ENCODE results near the gene TMEM259. TPM values are rescaled to one million over a fixed set of nuclear protein-coding genes. Genes with fewer than 3 reads are reported as not detected.

TMEM259 gene
- total RNA-seq, 1 experiment from 2014 or later = 202 TPM

DNA sequence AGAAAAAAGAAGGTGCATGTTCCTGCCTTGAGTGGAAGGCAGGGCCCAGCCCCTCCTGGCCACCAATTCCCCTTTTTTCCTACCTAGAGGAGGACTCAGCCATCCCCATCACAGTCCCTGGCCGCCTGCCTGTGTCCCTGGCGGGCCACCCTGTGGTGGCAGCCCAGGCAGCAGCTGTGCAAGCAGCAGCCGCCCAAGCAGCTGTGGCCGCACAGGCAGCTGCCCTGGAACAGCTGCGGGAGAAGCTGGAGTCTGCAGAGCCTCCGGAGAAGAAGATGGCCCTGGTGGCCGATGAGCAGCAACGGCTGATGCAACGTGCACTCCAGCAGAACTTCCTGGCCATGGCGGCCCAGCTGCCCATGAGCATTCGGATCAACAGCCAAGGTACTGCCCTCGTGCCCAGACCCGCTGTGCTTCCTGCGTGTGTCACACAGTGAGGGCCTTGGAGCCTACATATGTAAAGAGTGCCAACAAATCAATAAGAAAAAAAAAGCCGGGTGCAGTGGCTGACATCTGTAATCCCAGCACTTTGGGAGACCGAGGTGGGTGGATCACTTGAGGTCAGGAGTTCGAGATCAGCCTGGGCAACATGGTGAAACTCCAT, 54.3 kb downstream of the TMEM259 start (continued):
- no peak for TF ChIP-seq FOSL1 (IDR thresholded peaks at IDR 0.05; ENCODE audit: low read depth)
- TF ChIP-seq, protein P1, sequence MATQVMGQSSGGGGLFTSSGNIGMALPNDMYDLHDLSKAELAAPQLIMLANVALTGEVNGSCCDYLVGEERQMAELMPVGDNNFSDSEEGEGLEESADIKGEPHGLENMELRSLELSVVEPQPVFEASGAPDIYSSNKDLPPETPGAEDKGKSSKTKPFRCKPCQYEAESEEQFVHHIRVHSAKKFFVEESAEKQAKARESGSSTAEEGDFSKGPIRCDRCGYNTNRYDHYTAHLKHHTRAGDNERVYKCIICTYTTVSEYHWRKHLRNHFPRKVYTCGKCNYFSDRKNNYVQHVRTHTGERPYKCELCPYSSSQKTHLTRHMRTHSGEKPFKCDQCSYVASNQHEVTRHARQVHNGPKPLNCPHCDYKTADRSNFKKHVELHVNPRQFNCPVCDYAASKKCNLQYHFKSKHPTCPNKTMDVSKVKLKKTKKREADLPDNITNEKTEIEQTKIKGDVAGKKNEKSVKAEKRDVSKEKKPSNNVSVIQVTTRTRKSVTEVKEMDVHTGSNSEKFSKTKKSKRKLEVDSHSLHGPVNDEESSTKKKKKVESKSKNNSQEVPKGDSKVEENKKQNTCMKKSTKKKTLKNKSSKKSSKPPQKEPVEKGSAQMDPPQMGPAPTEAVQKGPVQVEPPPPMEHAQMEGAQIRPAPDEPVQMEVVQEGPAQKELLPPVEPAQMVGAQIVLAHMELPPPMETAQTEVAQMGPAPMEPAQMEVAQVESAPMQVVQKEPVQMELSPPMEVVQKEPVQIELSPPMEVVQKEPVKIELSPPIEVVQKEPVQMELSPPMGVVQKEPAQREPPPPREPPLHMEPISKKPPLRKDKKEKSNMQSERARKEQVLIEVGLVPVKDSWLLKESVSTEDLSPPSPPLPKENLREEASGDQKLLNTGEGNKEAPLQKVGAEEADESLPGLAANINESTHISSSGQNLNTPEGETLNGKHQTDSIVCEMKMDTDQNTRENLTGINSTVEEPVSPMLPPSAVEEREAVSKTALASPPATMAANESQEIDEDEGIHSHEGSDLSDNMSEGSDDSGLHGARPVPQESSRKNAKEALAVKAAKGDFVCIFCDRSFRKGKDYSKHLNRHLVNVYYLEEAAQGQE (IDR thresholded peaks at IDR 0.05; ENCODE audit: low read depth) = no peak

DNA sequence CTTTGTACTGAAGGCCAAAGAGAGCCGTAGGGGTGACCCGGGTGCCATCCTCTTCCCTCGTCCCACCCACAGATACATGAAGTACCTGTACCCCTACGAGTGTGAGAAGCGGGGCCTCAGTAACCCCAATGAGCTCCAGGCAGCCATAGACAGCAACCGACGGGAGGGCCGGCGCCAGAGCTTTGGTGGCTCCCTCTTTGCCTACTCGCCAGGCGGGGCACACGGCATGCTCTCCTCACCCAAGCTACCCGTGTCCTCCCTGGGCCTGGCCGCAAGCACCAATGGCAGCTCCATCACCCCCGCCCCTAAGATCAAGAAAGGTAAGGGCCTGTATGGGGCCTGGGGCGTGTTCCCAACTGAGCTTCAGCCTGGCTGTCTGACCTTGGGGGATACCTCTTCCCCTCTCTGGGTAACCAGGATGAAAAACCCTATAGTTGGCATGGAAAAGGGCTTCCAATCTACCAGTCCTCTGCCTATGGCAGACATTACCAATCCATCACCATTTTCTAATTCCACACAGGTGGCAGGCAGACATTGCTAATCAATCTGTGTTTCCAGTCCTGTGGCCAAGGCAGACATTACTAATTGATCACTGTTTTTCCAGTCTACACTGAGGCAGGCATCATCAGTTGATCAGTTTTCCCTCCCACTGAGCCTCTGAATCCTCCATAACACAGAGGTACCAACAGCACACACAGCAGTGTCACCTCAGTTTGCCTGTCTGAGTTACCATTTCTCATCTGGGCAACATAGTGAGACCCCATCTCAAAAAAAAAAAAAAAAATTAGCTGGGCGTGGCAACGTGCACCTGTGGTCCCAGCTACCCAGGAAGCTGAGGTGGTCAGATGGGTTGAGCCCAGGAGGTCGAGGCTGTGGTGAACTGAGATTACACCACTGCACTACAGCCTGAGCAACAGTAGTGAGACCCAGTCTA, 55.9 kb downstream of the TMEM259 start:
- intact Hi-C loops (cut with micrococcal nuclease) = no loop called here
- peaks cover 6 to 34% of the 10 kb centered on the region in 2 experiments for H3K36me3 ChIP-seq (ENCODE audit: control insufficient read depth in 1 of 2, insufficient read depth in 2 of 2, low read length in 2 of 2)
- H3K9me3 ChIP-seq (ENCODE audit: control insufficient read depth in 1 of 2, insufficient read depth in 1 of 2, low read depth in 1 of 2, low read length in 2 of 2) = peaks cover 0 to 4% of the 10 kb centered on the region in 2 experiments; a peak in 1 of 4 replicates
- H3K27me3 ChIP-seq (ENCODE audit: insufficient read depth, low read length) = no peaks in the 10 kb centered on the region
- H3K4me1 ChIP-seq (ENCODE audit: control insufficient read depth in 1 of 2, insufficient read depth in 2 of 2, low read length in 2 of 2) = peaks cover 11 to 25% of the 10 kb centered on the region in 2 experiments
- ChIA-PET CTCF (no interaction called here), RAD21 (ENCODE audit: low non-redundant PET in 1 of 2, low total read pairs in 2 of 2, uncharacterized antibody in 2 of 2, unreplicated experiment in 2 of 2) (no interaction called here), POLR2A (no interaction called here)
- no peaks in the 10 kb centered on the region for H3K9me2 ChIP-seq (ENCODE audit: insufficient read depth)
- DNase-seq (ENCODE audit: low read depth, low spot score) = no peak
- H3K4me2 ChIP-seq (ENCODE audit: low read length) = no peak overlapping the region
- no TSS peak for BruUV-seq (replicated peaks)
- H4K20me1 ChIP-seq (ENCODE audit: insufficient read depth) = no peaks in the 10 kb centered on the region
- TF ChIP-seq FOSL1 (IDR thresholded peaks at IDR 0.05; ENCODE audit: low read depth) (no peak), YY1 (IDR thresholded peaks at IDR 0.05; ENCODE audit: extremely low read depth, insufficient replicate concordance, low read depth, low read length) (peak; percentile 42)
- no peaks in the 10 kb centered on the region for H3K79me2 ChIP-seq (ENCODE audit: insufficient read depth, low read length)
- H3K4me3 ChIP-seq (replicated peaks in 1 of 2; ENCODE audit: low read depth in 1 of 2, low read length in 2 of 2) = no peak overlapping the region
- no peak overlapping the region for H2AFZ ChIP-seq (ENCODE audit: low read depth, low read length, poor library complexity, severe bottlenecking)
- no peak overlapping the region for H3K27ac ChIP-seq (ENCODE audit: low read depth, low read length)
- no peak overlapping the region for H3K9ac ChIP-seq (ENCODE audit: low read length)
- peak; percentile 23; the same call in 1 of the 2 replicates for ATAC-seq

Data from HCT116 (cell line).